Activated CD4-positive, CD25-positive, alpha-beta regulatory T cell treated with anti-CD3 and anti-CD28 coated beads, Interleukin-2, amount 50 U/mL, for 72 hours (primary cell): ENCODE measurements around the gene LIN7B.
"Not testable (repeated sequence)": the region's sequence is repeated elsewhere in the genome, so short reads cannot be mapped to it uniquely, and the experiment has no call there.

Experiments
- DNase-seq: peaks from one replicate; pipeline ENCODE4 v3.0.0; 2021

Gene LIN7B

DNA sequence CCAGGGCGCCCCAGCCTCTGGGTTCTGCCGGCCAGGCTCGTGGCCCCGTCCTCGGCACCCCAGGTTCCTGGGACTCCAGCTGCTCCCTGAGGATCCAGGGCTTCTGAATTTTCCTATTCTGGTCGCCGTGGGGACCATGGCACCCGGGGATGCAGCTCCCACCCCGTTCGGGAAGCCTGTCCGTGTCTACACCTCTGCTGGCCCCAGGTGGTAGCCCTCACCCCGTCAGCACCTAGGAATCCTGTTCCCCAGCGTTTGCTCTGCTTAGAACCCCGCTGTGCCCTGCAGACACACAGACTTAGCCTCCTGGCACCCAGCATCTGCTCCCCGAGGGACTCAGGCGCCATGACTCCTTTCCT is 6.1 kb downstream of the LIN7B start:
- no peak for DNase-seq

DNA sequence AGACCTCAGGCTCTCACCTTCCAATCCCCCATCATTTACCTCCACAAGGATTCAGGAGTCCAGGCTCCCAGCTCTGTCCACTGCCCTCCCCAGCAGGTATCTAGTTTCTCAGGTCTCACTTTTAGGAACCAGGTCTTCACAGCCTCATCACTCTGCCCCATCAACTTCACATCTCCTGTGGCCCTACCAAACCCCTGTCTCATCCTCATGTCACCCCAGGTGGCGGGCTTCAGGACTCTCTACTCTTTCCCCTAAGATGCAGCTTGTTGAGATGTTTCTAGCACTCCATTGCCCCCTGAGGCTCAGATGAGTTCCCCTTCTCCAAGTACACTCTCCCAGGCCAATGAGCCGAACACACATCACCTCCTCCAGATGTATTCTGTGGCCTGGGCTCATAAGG is 6.7 kb downstream of the LIN7B start:
- no peak for DNase-seq

GRCh38 chr19:49121841-49122240 is 7.7 kb downstream of the LIN7B start:
- not testable (repeated sequence) for DNase-seq

- not testable (repeated sequence) for DNase-seq
These were observed 9.1 kb downstream of the LIN7B start for GRCh38 chr19:49123285-49123684.

DNA sequence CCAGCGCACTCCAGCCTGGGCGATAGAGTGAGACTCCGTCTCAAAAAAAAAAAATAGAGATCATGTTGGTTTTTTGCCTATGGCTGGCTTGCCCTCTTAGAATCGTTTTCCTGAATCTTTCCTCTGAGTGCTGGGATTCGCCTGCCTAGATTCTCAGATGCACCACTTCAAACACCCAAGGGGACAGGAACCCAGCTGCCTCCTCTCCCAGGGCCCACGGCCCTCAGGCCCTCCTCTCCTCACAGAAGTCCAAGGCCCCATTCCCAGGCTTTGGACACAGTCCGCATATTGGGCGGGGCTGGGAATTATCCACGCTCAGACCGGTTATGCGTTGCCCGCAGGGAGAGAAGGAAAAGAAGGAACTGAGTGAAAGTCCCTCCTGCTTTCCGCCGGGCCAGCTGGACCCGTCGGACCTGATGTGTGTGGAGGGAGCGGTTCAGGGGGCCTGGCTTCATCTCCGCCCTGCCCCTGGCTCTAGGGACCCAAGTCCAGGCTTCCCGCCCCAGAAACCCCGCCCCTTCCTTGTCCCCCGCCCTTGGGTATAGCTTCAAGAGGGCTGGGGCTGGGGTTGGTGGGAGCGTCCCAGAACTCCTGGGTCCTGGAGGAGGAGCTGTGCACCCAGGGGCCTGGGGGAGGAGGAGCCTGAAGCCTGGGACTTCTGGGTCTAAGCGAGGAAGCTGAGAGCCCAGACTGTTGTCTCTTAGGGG is 11.0 kb downstream of the LIN7B start:
- no peak for DNase-seq

- no peak for DNase-seq
These were observed 12.4 kb downstream of the LIN7B start for GRCh38 chr19:49126575-49126974.

DNA sequence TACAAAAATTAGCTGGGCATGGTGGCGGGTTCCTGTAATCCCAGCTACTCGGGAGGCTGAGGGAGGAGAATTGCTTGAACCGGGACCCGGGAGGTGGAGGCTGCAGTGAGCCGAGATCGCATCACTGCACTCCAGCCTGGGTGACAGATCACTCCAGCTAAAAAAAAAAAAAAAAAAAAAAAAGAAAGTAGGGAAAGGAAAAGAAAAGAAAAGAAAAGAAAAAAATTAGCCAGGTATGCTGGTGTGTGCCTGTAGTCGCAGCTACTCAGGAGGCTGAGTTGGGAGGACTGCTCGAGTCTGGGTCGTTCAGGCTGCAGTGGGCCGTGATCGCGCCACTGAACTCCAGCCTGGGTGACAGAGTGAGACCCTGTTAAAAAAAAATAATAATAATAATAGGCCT is 13.1 kb downstream of the LIN7B start:
- DNase-seq, result not testable (repeated sequence)

DNA sequence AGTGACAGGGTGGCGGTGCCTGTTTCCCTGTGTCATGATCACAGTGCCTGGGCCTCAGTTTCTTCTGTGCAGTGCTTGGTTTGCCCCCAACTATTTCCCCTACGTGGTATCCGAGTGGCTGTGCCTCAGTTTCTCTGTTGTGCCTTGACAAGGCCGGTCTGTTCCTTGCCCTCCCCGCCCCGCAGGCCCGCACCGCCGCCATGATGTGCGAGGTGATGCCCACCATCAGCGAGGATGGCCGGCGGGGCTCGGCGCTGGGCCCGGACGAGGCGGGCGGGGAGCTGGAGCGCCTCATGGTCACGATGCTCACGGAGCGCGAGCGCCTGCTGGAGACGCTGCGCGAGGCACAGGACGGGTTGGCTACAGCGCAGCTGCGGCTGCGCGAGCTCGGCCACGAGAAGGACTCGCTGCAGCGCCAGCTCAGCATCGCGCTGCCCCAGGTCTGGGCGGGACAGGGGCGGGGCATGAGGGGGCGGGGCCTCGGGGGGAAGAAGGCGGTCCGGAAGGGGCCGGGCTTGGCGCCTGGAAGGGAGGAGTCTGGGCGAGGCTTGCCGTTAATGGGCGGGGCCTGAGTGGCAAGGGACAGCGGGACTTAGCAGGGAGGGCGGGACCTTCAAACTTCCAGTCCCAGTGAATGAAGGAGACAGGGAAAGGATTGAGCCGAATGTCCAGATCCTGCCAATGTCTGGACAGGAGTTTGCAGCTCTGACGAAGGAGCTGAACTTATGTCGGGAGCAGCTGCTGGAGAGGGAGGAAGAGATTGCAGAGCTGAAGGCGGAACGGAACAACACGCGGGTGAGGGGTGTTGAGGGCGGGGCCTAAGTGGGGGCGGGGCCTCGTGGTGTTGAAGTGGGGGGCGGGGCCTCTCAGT is 13.7 kb downstream of the LIN7B start:
- DNase-seq, result peak; percentile 93

- no peak for DNase-seq
These were observed 14.5 kb downstream of the LIN7B start for GRCh38 chr19:49128545-49129237.

DNA sequence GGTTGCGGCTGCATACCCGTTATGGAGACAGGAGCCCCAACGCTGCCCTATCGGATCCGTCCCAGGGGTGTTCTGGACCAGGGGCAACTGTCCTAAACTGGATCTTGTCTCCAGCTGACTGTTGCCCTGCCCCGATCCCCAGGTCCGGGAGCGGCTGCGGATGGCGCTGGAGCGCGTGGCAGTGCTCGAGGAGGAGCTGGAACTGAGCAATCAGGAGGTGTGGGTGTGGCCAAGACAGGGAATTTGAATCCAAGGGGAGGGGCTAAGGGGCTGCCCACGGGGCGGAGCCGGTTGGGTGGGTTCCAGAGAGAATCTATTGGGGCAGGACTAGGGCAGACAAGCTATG is 15.0 kb downstream of the LIN7B start:
- DNase-seq, result no peak

DNA sequence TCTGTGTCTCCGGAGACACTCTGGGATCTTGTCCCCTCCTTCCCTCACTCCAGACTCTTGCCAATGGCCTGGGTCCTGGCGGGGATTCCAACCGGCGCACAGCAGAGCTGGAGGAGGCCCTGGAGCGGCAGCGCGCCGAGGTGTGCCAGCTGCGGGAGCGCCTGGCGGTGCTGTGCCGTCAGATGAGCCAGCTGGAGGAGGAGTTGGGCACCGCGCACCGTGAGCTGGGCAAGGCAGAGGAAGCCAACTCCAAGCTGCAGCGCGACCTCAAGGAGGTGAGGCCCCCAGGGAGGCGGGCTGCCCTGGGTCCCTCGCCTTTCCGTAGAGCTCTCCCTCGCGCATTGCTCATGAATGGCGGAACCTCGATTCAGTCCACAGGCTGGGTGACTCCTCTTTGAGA is 16.2 kb downstream of the LIN7B start:
- no peak for DNase-seq

GRCh38 chr19:49132974-49133609 is 18.9 kb downstream of the LIN7B start:
- no peak for DNase-seq

DNA sequence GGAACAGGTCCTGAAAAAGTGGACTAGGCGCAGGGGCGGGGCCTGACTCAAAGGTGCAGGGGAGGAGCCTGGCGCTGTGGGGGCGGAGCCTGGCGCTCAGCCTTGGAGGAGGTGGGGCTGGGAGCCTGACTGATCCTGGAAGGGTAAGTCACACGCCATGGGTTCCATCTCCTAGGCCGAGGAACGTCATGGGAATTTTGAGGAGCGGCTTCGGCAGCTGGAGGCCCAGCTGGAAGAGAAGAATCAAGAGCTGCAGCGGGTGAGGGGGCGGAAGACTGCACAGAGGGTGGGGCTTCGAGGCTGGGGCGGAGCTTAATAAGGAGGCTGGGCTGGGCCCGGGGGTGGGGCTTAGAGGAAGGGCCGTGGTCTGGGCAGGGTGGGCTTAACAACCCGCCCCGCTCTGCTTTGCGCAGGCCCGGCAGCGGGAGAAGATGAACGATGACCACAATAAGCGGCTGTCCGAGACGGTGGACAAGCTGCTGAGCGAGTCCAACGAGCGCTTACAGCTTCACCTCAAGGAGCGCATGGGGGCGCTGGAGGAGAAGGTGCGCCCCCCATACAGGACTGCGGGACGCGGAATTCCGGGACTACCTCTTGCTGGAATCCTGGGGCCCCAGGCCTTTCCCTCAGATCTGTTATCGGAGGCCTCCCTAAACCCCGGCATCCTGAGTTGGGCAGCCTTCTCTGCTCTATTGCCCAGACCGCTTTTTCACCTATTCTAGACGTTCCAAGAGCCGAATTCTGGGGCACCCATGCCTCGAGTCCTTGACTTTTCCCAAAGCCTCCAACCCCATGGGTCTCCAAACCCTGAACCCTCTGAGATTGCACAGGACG is 19.7 kb downstream of the LIN7B start:
- DNase-seq, result peak; percentile 52

- DNase-seq, result no peak
These were observed 21.5 kb downstream of the LIN7B start for GRCh38 chr19:49135686-49136085.

DNA sequence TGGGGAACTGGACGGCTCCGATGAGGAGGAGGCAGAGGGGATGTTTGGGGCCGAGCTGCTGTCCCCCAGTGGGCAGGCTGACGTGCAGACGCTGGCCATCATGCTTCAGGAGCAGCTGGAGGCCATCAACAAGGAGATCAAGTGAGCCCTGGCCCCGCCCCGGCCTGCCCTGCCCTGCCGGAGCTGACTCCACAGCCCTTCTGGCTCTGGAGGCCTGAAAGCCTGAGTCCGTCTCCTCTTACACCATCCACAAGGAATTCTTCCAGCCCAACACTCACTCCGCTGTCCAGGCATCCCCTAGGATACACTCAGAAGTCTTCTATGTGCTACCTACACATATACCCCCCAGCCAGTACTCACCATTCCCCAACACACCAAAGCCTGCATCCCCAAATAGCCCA is 22.6 kb downstream of the LIN7B start:
- DNase-seq, result no peak

- DNase-seq, result no peak
These were observed 26.8 kb downstream of the LIN7B start for GRCh38 chr19:49140951-49141350.

GRCh38 chr19:49141352-49141751 is 27.2 kb downstream of the LIN7B start:
- no peak for DNase-seq

GRCh38 chr19:49142866-49143335 is 28.7 kb downstream of the LIN7B start:
- DNase-seq, result peak; percentile 68

DNA sequence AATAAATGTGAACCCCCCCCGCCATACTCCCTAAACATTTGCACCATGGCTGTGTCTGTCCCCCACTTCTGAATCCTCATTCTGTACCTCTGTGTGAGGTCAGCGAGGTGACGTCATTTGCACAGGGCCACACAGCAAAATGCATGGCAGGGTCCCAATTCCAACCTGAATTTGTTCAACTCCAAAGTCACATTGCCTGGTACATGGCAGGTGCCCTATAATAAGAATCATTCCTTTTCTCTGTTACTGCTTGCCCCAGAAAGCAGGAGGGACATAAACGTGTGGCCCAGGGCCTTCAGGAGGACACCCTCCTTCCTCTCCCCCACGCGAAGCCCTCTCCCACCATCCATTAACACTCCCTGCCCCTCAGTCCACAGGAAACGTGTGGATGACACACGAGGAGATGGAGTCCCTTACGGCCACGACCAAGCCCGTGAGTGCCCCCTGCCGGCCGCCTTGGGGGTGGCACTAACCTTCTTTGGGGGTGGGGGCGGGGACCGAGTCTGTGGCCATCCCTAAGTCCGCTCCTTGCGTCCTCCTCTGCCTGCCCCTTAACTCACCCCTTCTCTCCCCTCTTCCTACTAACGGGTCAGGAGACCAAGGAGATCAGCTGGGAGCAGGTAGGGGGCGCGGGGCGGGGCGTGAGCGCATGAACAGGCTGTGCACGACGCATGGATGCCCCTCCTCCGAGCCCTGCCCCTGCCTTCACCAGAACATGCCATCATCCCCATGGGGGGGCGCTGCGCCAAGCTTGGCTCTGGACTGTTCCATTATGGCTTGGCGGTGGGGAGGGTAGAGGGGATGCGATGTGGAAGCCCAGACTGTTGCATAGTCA is 31.6 kb downstream of the LIN7B start:
- DNase-seq, result peak; percentile 86

GRCh38 chr19:49146408-49146770 is 32.2 kb downstream of the LIN7B start:
- DNase-seq, result not testable (repeated sequence)

DNA sequence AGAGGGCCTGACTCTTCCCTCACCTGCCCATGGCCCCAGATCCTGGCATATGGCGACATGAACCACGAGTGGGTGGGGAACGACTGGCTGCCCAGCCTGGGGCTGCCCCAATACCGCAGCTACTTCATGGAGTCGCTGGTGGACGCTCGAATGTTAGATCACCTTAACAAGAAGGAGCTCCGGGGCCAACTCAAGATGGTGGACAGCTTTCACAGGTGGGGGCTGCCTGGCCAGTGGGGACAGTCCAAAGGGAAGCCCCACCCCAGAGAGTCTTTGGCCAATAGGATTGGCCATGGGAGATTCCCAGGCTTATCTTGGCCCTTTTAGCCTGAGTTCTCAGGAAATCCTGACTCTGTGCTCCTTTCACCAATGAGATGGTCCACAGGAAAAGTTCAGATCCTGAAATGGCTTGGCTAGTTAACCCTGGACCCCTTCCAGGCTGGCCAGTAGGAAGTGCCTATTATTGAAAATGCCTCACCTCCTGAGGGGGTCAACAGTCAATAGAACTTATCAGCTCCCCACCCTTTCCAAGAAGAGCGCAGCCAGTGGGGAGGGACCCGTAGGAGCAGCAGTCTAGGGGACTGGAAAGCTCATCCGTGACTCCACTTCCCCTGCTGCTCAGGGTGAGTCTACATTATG is 34.0 kb downstream of the LIN7B start:
- DNase-seq, result no peak
